HG03575 (cell line): Measurements from ENCODE around the gene RNF38.
"Not testable (repeated sequence)": the region's sequence is repeated elsewhere in the genome, so short reads cannot be mapped to it uniquely, and the experiment has no call there.

Source experiments
- ATAC-seq: cut with Tn5 transposase; IDR thresholded peaks from one replicate; pipeline ENCODE4 v1.9.1; 2021; ENCODE audit not compliant: unreplicated experiment, insufficient number of reproducible peaks, low FRiP score; ENCODE audit errors: extremely low read depth

RNF38 gene

GRCh38 chr9:36306471-36307306 is 93.4 kb downstream of the RNF38 start:
- ATAC-seq = no peak

- ATAC-seq = not testable (repeated sequence)
Observed at GRCh38 chr9:36304366-36304765, 95.7 kb downstream of the RNF38 start.

- no peak for ATAC-seq
Observed at GRCh38 chr9:36301227-36301626, 98.8 kb downstream of the RNF38 start.

- no peak for ATAC-seq
Observed at GRCh38 chr9:36298566-36298965, 101.5 kb downstream of the RNF38 start.

- ATAC-seq = no peak
Observed at GRCh38 chr9:36297798-36298197, 102.3 kb downstream of the RNF38 start.

- not testable (repeated sequence) for ATAC-seq
Observed at GRCh38 chr9:36294996-36295395, 105.1 kb downstream of the RNF38 start.

- ATAC-seq = no peak
Observed at GRCh38 chr9:36293918-36294317, 106.2 kb downstream of the RNF38 start.

- no peak for ATAC-seq
Observed at GRCh38 chr9:36293171-36293570, 106.9 kb downstream of the RNF38 start.

- no peak for ATAC-seq
Observed at GRCh38 chr9:36292641-36293040, 107.4 kb downstream of the RNF38 start.

GRCh38 chr9:36290996-36291395 is 109.1 kb downstream of the RNF38 start:
- no peak for ATAC-seq

- no peak for ATAC-seq
Observed at GRCh38 chr9:36289836-36290435, 110.1 kb downstream of the RNF38 start.

- ATAC-seq = no peak
Observed at GRCh38 chr9:36288070-36288469, 112.0 kb downstream of the RNF38 start.
